Gastroesophageal sphincter (tissue), 4 donors: ENCODE measurements around the gene GH2. TPM values are rescaled to one million over a fixed set of nuclear protein-coding genes. Genes with fewer than 3 reads are reported as not detected.
A peak's percentile ranks its signal among the peaks of the same experiment; 100 is the strongest.
"Not testable (repeated sequence)": the region's sequence is repeated elsewhere in the genome, so short reads cannot be mapped to it uniquely, and the experiment has no call there.

Experiments used
- ATAC-seq: fragments of 150-250 bp; one replicate; pipeline ENCODE4 v1.9.1; 2016; ENCODE audit warnings: mild to moderate bottlenecking, moderate library complexity
- H3K27ac ChIP-seq, 4 donors: fragments of 200-600 bp; sonication (generic) in 3 of 4; 1 replicate in 3 of 4; 2 replicates in 1 of 4; pipeline ENCODE4 v1.5.1; 2016 to 2019
- H3K27me3 ChIP-seq: fragments of 200-600 bp; sonication (generic); one replicate; pipeline ENCODE4 v1.5.1; 2019
- H3K36me3 ChIP-seq, 2 donors: fragments of 200-600 bp; sonication (generic); one replicate each; pipeline ENCODE4 v1.5.1; 2019; ENCODE audit warnings: control low read depth in 1 of 2
- H3K4me1 ChIP-seq, 3 donors: fragments of 200-600 bp; sonication (generic); 1 replicate in 2 of 3; 2 replicates in 1 of 3; pipeline ENCODE4 v1.5.1; 2016 to 2019; ENCODE audit warnings: control low read depth in 2 of 3
- H3K4me3 ChIP-seq, 2 donors: fragments of 200-600 bp; sonication (generic); one replicate each; pipeline ENCODE4 v1.5.1; 2019; ENCODE audit warnings: mild to moderate bottlenecking in 1 of 2, moderate library complexity in 1 of 2
- H3K9me3 ChIP-seq, 3 donors: fragments of 200-600 bp; sonication (generic); one replicate each; pipeline ENCODE4 v1.5.1; 2017 to 2019; ENCODE audit warnings: control low read depth in 2 of 3
- EP300 ChIP-seq: sonication (generic); formaldehyde crosslinking; IDR thresholded peaks from one replicate; pipeline ENCODE4 v1.6.1; 2017; ENCODE audit warnings: antibody characterized with exemption, mild to moderate bottlenecking
- POLR2A ChIP-seq, 2 donors: fragments of 450-650 bp; IDR thresholded peaks; one replicate each; pipeline ENCODE4 v1.6.1; 2017; ENCODE audit warnings: antibody characterized with exemption in 2 of 2, mild to moderate bottlenecking in 2 of 2, moderate library complexity in 1 of 2
- POLR2AphosphoS5 ChIP-seq: sonication (generic); formaldehyde crosslinking; IDR thresholded peaks from one replicate; pipeline ENCODE4 v1.6.1; 2017; ENCODE audit warnings: antibody characterized with exemption
- WGBS, 2 donors: methylation state at CpG; one replicate each; pipeline ENCODE4 v1.1.5; 2018; ENCODE audit warnings: low coverage in 1 of 2; 5-methylcytosine and 5-hydroxymethylcytosine counted together
- total RNA-seq, 4 donors: library from RNA; depleted of rRNA; stranded (reverse); fragments of >200 nt; gene quantifications; one replicate each; pipeline ENCODE4 v1.1.0, GENCODE V29; 2016
- TF ChIP-seq, protein P1 (sequence below), 4 experiments: fragments of 200-600 bp in 2 of 4; fragments of 450-650 bp in 2 of 4; sonication (generic) in 1 of 4; IDR thresholded peaks; one replicate each; pipeline ENCODE4 v1.5.1; 2017 to 2019; ENCODE audit warnings: antibody characterized with exemption in 4 of 4, mild to moderate bottlenecking in 2 of 4, moderate library complexity in 2 of 4

GH2 gene
- total RNA-seq, 4 donors from 2014 or later: not detected

DNA sequence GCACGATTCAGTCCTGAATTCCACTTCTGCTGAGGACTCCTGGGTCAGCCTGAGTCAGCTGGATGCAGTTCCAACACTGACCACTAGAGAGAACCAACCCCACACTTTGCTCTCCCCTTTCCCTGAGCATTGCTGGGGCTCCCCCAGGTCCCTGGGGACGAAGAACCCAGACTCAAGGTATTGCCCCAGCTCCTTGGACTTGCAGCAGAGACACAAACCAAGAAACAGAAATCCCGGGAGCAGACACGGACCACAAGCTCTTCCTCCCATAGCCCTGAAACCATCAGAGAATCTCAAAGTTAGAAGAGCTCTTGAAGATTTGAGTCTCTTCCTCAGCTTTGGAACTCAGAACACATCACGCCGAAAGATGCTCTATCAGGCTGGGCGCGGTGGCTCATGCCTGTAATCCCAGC, 37.6 kb upstream of the GH2 start:
- H3K36me3 ChIP-seq: no peaks in the 10 kb centered on the region
- peaks cover 0 to 7% (median 0%) of the 10 kb centered on the region in 3 donors for H3K4me1 ChIP-seq
- no peaks in the 10 kb centered on the region for H3K9me3 ChIP-seq
- 8% methylated on average over 2 of the region's 8 CpGs; no CpG with 5 or more reads in 1 of the 2 donors for WGBS, 2 donors
- H3K4me3 ChIP-seq: no peak overlapping the region
- H3K27me3 ChIP-seq: peaks cover 20% of the 10 kb centered on the region
- ATAC-seq: peak; percentile 70
- no peak overlapping the region for H3K27ac ChIP-seq
- TF ChIP-seq, protein P1, sequence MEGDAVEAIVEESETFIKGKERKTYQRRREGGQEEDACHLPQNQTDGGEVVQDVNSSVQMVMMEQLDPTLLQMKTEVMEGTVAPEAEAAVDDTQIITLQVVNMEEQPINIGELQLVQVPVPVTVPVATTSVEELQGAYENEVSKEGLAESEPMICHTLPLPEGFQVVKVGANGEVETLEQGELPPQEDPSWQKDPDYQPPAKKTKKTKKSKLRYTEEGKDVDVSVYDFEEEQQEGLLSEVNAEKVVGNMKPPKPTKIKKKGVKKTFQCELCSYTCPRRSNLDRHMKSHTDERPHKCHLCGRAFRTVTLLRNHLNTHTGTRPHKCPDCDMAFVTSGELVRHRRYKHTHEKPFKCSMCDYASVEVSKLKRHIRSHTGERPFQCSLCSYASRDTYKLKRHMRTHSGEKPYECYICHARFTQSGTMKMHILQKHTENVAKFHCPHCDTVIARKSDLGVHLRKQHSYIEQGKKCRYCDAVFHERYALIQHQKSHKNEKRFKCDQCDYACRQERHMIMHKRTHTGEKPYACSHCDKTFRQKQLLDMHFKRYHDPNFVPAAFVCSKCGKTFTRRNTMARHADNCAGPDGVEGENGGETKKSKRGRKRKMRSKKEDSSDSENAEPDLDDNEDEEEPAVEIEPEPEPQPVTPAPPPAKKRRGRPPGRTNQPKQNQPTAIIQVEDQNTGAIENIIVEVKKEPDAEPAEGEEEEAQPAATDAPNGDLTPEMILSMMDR (IDR thresholded peaks at IDR 0.05): peak in 2 of 4 experiments; percentile 90 to 92
- TF ChIP-seq POLR2A (IDR thresholded peaks at IDR 0.05): no peak

DNA sequence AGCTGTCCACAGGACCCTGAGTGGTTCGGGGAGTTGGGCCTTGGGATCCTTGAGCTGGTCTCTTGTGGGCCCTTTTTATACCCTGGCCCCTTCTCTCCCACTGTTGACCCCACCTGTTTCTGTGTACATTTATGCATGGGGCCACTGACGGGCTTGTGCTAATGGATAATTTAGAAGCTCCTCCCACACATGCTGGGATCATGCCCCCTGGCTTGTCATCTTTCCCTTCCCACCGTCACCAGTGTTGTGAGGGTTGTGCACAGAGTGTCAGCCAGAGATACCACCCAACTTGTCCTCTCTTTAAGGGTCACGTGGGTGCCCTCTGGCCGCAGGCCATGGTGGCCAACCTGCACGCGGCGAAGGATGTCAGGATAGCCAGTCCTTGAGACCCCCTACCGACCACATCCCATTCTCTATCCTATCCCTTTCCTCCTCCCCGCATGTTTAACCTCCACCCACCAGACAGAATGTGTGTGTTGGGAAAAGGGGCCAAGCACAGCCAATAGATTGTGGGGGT, 37.1 kb upstream of the GH2 start, which contains the start of gene GH1:
Gene GH1, minus strand, starts transcription at position 51 of the 517 bp plus-strand sequence. CDS start 63 bp downstream, outside the sequence.
- H3K9me3 ChIP-seq, ATAC-seq, H3K4me1 ChIP-seq, H3K4me3 ChIP-seq, H3K27ac ChIP-seq, H3K36me3 ChIP-seq: not testable (repeated sequence)
- peaks cover 20% of the 10 kb centered on the region for H3K27me3 ChIP-seq
- WGBS, 2 donors: 34 to 58% methylated on average over 2 to 7 of the region's 10 CpGs

DNA sequence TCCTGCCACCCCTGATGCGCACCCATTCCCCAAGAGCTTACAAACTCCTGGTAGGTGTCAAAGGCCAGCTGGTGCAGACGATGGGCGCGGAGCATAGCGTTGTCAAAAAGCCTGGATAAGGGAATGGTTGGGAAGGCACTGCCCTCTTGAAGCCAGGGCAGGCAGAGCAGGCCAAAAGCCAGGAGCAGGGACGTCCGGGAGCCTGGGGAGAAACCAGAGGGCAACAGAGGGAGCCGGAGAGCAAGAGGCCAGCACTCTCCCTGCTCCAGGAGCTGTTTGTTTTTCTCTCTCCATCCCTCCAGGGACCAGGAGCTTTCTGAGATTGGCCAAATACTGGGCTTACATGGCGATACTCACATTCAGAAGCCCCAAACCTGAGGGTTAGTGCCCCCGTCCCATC, 36.6 kb upstream of the GH2 start:
- Histone ChIP-seq H3K27ac (no peak overlapping the region), H3K9me3 (no peaks in the 10 kb centered on the region), H3K4me3 (no peak overlapping the region), H3K36me3 (no peaks in the 10 kb centered on the region), H3K4me1 (peaks cover 0 to 7% (median 0%) of the 10 kb centered on the region in 3 donors), H3K27me3 (peaks cover 20% of the 10 kb centered on the region)
- no peak for TF ChIP-seq POLR2AphosphoS5
- no peak for ATAC-seq
- WGBS, 2 donors: 69% methylated on average over 8 of the region's 10 CpGs; no CpG with 5 or more reads in 1 of the 2 donors

GRCh38 chr17:63917646-63918045, 35.9 kb upstream of the GH2 start:
- peaks cover 0 to 7% (median 0%) of the 10 kb centered on the region in 3 donors for H3K4me1 ChIP-seq
- no peak for TF ChIP-seq POLR2AphosphoS5
- TF ChIP-seq EP300: no peak
- ATAC-seq: no peak
- no peak overlapping the region for H3K27ac ChIP-seq
- no peak overlapping the region for H3K4me3 ChIP-seq
- H3K36me3 ChIP-seq: no peaks in the 10 kb centered on the region
- no peaks in the 10 kb centered on the region for H3K9me3 ChIP-seq
- H3K27me3 ChIP-seq: peaks cover 20% of the 10 kb centered on the region
- WGBS, 2 donors: 81 to 90% methylated on average over 2 to 3 of the region's 13 CpGs

GRCh38 chr17:63917206-63917605, 35.5 kb upstream of the GH2 start:
- peaks cover 20% of the 10 kb centered on the region for H3K27me3 ChIP-seq
- not testable (repeated sequence) for H3K4me3 ChIP-seq, ATAC-seq, H3K36me3 ChIP-seq, H3K9me3 ChIP-seq, H3K4me1 ChIP-seq, H3K27ac ChIP-seq
- 80 to 83% methylated on average over 3 to 6 of the region's 11 CpGs for WGBS, 2 donors

DNA sequence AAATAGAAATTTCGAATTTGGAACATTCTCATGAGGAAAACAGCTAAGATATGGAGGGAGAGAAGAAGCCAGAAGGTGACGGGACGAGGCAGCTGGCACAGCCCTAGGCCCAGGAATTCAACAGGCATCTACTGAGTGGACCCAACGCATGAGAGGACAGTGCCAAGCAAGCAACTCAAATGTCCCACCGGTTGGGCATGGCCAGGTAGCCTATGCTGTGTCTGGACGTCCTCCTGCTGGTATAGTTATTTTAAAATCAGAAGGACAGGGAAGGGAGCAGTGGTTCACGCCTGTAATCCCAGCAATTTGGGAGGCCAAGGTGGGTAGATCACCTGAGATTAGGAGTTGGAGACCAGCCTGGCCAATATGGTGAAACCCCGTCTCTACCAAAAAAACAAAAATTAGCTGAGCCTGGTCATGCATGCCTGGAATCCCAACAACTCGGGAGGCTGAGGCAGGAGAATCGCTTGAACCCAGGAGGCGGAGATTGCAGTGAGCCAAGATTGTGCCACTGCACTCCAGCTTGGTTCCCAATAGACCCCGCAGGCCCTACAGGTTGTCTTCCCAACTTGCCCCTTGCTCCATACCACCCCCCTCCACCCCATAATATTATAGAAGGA, 34.9 kb upstream of the GH2 start:
- no peak for ATAC-seq
- Histone ChIP-seq H3K4me3 (no peak overlapping the region), H3K36me3 (no peaks in the 10 kb centered on the region), H3K27me3 (peaks cover 24% of the 10 kb centered on the region), H3K4me1 (peaks cover 0 to 7% (median 0%) of the 10 kb centered on the region in 3 donors), H3K9me3 (no peaks in the 10 kb centered on the region), H3K27ac (no peak overlapping the region)
- no peak for TF ChIP-seq POLR2AphosphoS5
- TF ChIP-seq POLR2A (IDR thresholded peaks at IDR 0.05): no peak
- TF ChIP-seq, protein P1 (IDR thresholded peaks at IDR 0.05): no peak
- TF ChIP-seq EP300: no peak
- 77 to 89% methylated on average over 3 to 10 of the region's 12 CpGs for WGBS, 2 donors

- not testable (repeated sequence) for ATAC-seq, H3K36me3 ChIP-seq, H3K4me3 ChIP-seq, H3K27ac ChIP-seq, H3K9me3 ChIP-seq, H3K4me1 ChIP-seq
- H3K27me3 ChIP-seq: peaks cover 33% of the 10 kb centered on the region
- WGBS, 2 donors: 67 to 81% methylated on average over 10 of the region's 10 CpGs
Measured at GRCh38 chr17:63915753-63916152, 34.0 kb upstream of the GH2 start.
